ENCODE data around the gene STK17B.

Gene STK17B

DNA sequence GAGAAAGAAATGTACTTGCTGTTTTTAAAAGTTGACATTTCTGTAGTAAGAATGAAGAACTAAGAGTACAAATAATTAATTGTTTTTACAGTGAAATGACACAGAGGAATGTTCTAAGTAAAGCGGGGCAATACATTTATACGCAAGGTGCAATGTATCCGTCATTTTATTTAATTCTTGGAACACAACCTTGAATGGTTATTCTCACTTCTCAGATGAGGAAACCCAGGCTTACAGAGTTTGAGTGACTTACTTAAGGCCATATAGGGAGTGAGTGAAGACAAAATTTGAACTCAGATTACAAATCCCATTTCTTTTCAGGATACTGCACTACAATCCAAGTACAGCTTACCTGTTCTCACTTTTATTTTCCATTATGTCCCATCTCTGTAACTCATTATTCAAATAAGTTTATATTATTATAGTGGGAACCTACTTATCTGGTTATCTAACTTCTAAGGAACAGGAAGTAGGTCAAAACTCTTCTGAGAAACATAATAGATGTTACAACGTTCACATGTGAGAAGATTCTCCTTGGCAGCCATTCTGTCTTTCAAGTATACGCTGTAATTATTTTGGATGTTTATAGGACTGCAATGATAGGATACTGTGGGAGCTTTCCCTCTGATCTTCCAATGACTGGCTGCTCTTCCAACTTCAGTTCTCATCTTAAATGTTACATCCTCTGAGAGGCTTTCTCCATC lies 12.3 kb upstream of the STK17B start:
- DNase-seq: no peak

GRCh38 chr2:196183172-196183473 lies 11.7 kb upstream of the STK17B start:
- DNase-seq: no peak

- no peak for DNase-seq
These were observed 11.2 kb upstream of the STK17B start for GRCh38 chr2:196182439-196183171.

GRCh38 chr2:196181484-196181883 lies 10.1 kb upstream of the STK17B start:
- no peak for DNase-seq

GRCh38 chr2:196177124-196177523 lies 5.7 kb upstream of the STK17B start:
- no peak for DNase-seq

- DNase-seq: no peak
These were observed 4.9 kb upstream of the STK17B start for GRCh38 chr2:196176142-196176738.

- DNase-seq: no peak
These were observed 3.0 kb upstream of the STK17B start for GRCh38 chr2:196174404-196174803.

- no peak for DNase-seq
These were observed 2.1 kb upstream of the STK17B start for GRCh38 chr2:196173505-196173904.

- no peak for DNase-seq
These were observed 1.6 kb upstream of the STK17B start for GRCh38 chr2:196172951-196173350.

- DNase-seq: peak; percentile 35
These were observed 568 bp upstream of the STK17B start for GRCh38 chr2:196171946-196172345.

DNA sequence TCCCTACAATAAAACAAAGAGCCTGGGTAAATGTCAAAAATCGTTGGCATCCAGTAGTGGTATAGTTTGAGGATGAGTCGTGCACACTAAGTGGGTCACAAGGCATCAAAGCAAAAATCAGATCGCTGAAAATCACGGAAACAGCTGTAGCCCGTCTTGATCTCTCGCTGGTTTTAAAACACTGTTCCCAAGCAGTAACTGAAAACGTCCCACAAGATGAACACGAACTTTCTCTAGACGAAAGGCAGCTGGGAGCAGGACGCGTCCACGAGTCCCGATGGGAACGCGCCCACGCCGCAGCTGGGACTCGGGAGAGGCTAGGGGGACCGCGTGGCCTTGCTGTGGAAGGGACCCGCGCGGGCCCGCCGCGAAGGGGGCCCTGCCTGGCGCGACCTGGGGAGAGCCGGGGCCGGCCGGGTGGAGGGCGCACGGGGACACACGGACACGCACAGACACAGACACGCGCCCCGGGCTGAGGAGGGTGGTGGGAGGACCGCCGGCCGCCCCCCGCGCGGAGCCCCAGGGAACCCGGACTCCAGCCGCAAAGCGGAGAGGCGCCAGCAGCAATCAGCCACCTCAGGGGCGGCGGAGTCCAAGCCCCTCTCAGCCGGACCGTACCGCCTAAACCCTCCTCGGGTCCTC lies 651 bp downstream of the STK17B start:
- no peak for DNase-seq

DNA sequence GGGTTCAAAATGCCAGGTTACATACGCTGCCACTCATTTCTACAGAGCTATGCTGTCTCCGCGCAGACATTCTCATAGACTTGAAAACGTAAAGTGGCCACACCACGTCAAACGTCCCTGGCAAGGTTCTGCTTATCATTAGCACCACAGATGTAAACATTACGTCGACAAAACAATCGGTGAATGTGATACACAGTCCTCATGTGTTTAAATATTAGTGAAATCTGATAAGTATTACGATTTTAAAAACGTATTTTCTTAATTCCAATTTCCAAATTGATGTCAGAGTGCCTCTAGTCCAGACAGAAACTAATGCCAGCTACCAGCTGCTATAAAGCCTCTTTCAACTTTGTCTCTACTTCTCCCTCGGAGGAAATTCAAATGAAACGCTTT lies 1.2 kb downstream of the STK17B start:
- DNase-seq: peak; percentile 86

- no peak for DNase-seq
These were observed 1.9 kb downstream of the STK17B start for GRCh38 chr2:196169516-196169915.

- no peak for DNase-seq
These were observed 3.2 kb downstream of the STK17B start for GRCh38 chr2:196168181-196168580.

DNA sequence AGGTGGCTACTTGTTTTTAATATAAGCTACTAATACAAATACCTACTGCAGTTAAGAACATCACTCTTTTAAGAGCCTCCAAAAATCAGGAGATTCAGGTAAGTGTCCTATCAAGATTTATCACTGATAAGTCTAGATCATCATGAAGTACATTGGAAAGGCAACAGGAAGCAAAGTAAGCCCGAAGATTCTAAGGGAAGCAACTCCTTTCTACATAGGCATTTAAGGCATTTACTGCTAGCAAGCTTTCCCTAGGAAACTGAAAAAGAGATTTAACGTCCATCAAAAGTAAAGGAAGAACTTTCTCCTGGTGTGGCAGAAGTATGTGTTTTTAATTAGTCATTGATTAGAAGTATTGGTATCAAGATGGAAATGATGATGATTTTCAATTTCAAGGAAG lies 3.7 kb downstream of the STK17B start:
- DNase-seq: no peak

GRCh38 chr2:196166876-196167275 lies 4.5 kb downstream of the STK17B start:
- no peak for DNase-seq

- no peak for DNase-seq
These were observed 6.4 kb downstream of the STK17B start for GRCh38 chr2:196165016-196165415.

- no peak for DNase-seq
These were observed 8.1 kb downstream of the STK17B start for GRCh38 chr2:196163285-196163684.

DNA sequence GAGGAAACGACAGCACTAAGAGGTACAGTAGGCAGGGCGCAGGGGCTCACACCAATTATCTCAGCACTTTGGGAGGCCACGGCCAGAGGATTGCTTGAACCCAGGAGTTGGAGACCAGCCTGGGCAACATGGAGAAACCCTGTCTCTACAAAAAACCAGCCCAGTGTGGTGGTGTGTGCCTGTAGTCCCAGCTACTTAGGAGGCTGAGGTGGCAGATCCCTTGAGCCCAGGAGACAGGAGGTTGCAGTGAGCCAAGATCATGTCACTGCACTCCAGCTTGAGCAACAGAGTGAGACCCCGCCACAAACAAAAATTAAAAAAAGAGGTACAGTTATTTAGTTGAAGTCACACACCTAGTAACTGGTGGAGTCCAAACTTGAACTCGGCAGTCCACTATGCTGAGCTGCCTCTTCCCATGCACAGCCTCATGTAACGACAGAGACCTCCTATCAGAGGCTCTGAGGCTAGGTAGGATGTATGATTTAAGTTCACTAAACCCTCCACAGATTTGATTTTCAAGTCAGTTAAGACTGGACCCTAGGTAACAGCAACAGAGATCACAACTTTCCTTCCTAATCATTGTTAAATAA lies 8.7 kb downstream of the STK17B start:
- no peak for DNase-seq

GRCh38 chr2:196160946-196161345 lies 10.4 kb downstream of the STK17B start:
- no peak for DNase-seq

DNA sequence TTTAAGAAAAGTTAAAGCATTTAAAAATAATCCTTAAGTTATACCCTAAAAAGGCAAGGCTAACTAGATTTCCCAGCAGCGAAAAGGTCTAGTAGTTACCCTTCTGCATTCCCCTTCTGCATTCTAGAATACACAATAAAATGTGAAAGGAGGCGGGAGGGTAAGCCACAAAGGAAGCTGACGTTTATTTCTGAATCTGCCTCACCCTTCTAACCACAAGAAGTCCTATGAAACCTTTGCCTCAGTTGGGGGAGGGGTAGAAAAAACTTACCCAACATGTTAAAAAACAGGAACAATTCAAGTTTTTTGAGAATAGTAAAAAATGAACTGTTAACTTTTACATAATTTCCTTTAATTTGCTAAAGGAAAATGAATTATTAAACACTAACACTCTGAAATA lies 11.3 kb downstream of the STK17B start:
- no peak for DNase-seq

GRCh38 chr2:196159221-196159892 lies 12.0 kb downstream of the STK17B start:
- no peak for DNase-seq

- DNase-seq: no peak
These were observed 15.8 kb downstream of the STK17B start for GRCh38 chr2:196155575-196155974.
